Hematopoietic multipotent progenitor cell treated with erythropoietin and hydrocortisone succinate and interleukin-3 and kit ligand, for 8 days (in vitro differentiated cells): ENCODE data around the gene RAD9A.

ENCODE experiments used
- DNase-seq: peaks from one replicate; pipeline ENCODE4 v3.0.0-alpha.2; 2015

RAD9A gene

GRCh38 chr11:67391304-67392182 is at the start of gene RAD9A:
Gene RAD9A (plus strand): TSS chr11:67391986. CDS start chr11:67392045, 59 bp downstream.
- peak; percentile 95 for DNase-seq

- DNase-seq = no peak
These were observed 47.5 kb upstream of the RAD9A start for GRCh38 chr11:67344264-67344663.

GRCh38 chr11:67345247-67345919 is 46.4 kb upstream of the RAD9A start:
- DNase-seq = no peak

- DNase-seq = peak; percentile 39
These were observed 45.6 kb upstream of the RAD9A start for GRCh38 chr11:67345920-67346819.

- peak; percentile 85 for DNase-seq
These were observed 43.6 kb upstream of the RAD9A start for GRCh38 chr11:67347964-67348749.

GRCh38 chr11:67349036-67349435 is 42.8 kb upstream of the RAD9A start:
- DNase-seq = no peak

- DNase-seq = no peak
These were observed 42.3 kb upstream of the RAD9A start for GRCh38 chr11:67349457-67349856.

GRCh38 chr11:67349928-67350465 is 41.8 kb upstream of the RAD9A start:
- no peak for DNase-seq

GRCh38 chr11:67351275-67352005 is 40.3 kb upstream of the RAD9A start:
- peak; percentile 81 for DNase-seq

GRCh38 chr11:67352546-67353316 is 39.1 kb upstream of the RAD9A start:
- no peak for DNase-seq

GRCh38 chr11:67353317-67354074 is 38.3 kb upstream of the RAD9A start, which contains the start of gene POLD4:
Gene POLD4 (minus strand): TSS chr11:67353546. CDS start chr11:67353399, 147 bp downstream.
- DNase-seq = peak; percentile 91

GRCh38 chr11:67354075-67355022 is 37.4 kb upstream of the RAD9A start:
- DNase-seq = peak; percentile 27

- no peak for DNase-seq
These were observed 36.6 kb upstream of the RAD9A start for GRCh38 chr11:67355023-67355793.

GRCh38 chr11:67355794-67356386 is 35.9 kb upstream of the RAD9A start:
- no peak for DNase-seq

GRCh38 chr11:67356387-67356863 is 35.4 kb upstream of the RAD9A start:
- no peak for DNase-seq

GRCh38 chr11:67356864-67357561 is 34.8 kb upstream of the RAD9A start:
- peak; percentile 84 for DNase-seq
